NCI-H2227 treated with DMSO at 0.1 percent for 48 hours (cell line): ENCODE results near the gene PDCD11.

Experiments
- DNase-seq: peaks from one replicate; lab custom pipeline; 2025; lab: John Stamatoyannopoulos, UW

Gene PDCD11

GRCh38 chr10:103417601-103418000 is 21.2 kb downstream of the PDCD11 start:
- DNase-seq: no peak

GRCh38 chr10:103419101-103419500 is 22.7 kb downstream of the PDCD11 start:
- no peak for DNase-seq

DNA sequence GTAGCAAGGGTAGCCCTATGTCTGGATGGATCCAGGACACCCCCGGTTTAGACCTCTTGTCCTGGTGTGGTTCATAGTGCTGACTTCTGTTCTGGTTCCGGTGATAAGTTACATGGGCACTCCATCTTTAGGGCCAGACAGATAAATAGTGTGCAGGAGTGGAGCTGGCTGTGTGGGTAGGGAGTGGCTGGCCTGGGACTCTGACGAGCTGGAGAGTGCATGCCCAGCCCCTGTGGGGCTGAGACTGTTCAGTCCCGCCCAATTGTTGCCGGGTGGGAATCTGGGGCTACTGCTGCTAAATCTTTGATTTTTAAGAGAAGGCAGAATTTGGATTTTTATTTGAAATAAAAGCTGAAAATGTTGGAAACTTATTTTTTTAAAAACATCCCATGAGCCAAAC is 27.3 kb downstream of the PDCD11 start:
- DNase-seq: no peak

DNA sequence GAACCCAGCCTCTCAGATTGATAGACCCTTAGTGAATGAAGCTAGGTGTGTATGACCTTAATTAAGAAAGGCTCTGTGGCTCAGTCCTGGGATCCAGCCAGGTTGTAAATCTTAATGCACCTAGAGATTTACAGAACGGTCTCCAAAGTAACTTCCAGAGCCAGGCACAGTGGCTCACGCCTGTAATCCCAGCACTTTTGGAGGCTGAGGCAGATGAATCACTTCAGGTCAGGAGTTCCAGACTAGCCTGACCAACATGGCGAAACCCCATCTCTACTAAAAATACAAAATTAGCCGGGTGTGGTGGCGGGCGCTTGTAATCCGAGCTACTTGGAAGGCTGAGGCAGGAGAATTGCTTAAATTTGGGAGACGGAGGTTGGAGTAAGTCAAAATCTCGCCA is 31.4 kb downstream of the PDCD11 start:
- DNase-seq: no peak

DNA sequence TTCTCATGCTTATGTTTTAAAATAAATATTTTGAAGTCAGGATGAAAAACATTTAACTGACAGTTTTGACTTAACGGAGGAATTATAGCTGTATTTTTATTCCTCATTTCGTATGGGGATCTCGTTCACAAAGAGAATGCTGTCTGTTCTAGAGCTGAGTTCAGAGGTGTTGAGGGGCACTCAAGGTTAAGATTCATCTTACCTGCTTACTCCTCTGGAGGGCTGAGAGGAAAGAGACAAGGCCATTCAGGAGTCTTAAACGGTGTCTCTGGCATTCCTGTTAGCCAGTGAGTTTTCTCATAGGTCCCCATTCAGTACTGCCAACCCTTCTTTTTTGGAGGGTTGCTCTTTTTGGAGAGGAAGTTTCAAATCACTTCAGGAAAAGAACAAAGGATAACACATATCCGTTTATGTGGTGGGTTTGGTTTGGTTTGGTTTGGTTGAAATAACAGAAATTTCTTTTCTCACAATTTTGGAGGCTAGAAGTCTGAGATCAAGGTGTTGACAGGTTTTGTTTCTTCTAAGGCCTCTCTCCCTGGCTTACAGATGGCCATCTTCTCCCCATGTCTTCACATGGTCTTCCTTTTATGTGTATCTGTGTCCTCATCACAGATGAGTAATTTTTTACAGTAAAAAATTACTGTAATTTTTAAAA is 32.7 kb downstream of the PDCD11 start:
- no peak for DNase-seq

- no peak for DNase-seq
Measured at GRCh38 chr10:103429647-103430046, 33.2 kb downstream of the PDCD11 start.

- DNase-seq: no peak
Measured at GRCh38 chr10:103431902-103432301, 35.5 kb downstream of the PDCD11 start.

GRCh38 chr10:103433858-103434257 is 37.4 kb downstream of the PDCD11 start:
- DNase-seq: no peak

DNA sequence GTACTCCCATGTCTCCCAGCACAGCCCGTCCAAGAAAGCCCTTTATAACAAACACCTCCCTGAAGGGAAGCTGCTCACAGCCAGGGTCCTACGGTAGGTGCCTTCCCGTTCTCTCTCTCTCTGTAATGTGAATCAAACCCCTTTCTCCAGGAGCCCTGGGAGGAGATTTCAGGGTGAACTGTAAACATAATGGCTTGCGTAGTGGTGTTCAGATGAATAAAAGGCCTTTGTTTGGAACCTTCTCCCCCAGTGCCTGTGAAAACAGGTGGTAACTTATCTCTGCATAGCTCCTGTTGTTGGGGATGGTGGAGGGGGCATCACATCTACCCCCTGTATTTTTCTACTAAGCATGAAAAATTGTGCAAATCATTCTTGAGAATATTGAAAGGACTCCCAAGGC is 43.4 kb downstream of the PDCD11 start:
- no peak for DNase-seq

- DNase-seq: no peak
Measured at GRCh38 chr10:103440416-103440815, 44.0 kb downstream of the PDCD11 start.

DNA sequence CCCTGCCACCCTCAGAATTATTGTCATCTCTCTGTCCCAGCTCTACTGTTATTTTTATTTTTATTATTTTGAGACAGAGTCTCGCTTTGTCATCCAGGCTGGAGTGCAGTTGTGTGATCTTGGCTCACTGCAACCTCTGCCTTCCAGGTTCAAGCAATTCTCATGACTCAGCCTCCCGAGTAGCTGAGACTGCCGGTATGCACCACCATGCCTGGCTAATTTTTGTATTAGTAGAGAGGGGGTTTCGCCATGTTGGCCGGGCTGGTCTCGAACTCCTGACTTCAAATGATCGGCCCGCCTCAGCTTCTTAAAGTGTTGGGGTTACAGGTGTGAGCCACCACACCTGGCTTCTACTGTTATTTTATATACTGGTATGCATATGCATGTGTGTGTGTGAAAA is 44.8 kb downstream of the PDCD11 start:
- DNase-seq: no peak

GRCh38 chr10:103441611-103442010 is 45.2 kb downstream of the PDCD11 start:
- no peak for DNase-seq

GRCh38 chr10:103442031-103442461 is 45.6 kb downstream of the PDCD11 start:
- no peak for DNase-seq

DNA sequence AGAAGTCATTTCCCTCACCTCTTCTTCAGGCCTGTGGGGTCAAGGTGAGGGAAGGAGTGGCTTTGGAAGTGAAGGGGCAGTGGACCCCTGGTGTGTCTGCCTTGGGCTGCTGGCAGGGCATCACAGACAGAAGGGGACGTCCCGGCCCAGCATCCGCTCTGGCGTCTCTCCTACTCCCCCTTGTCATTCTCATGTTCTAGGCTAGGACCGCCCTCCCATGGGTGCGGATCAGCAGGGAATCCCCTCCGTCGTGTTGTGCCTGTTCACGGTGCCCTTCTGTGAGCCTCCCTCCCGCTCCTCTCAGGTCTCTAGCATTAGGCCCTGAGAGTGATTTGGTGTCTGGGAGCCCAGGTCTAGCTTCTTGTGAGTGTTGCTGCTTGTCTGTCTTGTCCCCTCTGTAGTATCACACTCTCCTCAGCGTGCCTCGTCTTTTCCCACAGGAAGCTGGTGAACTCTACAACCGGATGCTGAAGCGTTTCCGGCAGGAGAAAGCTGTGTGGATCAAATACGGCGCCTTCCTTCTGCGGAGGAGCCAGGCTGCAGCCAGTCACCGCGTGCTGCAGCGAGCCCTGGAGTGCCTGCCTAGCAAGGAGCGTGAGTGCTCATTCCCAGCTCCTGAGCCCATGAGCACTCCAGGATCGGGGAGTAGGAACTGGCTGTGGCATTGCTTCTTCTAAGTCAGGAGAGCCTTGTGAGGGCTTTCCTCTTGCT is 47.2 kb downstream of the PDCD11 start:
- DNase-seq: no peak

DNA sequence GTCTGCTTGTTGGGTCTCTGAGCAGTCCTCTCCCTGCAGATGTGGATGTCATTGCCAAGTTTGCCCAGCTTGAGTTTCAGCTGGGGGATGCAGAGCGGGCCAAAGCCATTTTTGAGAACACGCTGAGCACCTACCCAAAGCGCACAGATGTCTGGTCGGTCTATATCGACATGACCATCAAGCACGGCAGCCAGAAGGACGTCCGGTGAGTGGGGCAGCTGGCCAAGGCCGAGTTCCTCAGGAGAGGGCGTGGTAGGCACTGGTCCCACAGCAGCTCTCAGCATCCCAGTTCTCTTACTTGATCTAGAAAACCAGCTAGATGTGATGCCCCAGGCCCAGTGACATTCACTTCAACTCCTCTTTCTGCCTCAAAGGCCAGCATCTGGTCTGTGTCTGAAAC is 48.1 kb downstream of the PDCD11 start:
- no peak for DNase-seq

- no peak for DNase-seq
Measured at GRCh38 chr10:103445366-103445765, 48.9 kb downstream of the PDCD11 start.

- no peak for DNase-seq
Measured at GRCh38 chr10:103445767-103446567, 49.5 kb downstream of the PDCD11 start.

- DNase-seq: no peak
Measured at GRCh38 chr10:103447187-103447586, 50.8 kb downstream of the PDCD11 start.

- no peak for DNase-seq
Measured at GRCh38 chr10:103448746-103449145, 52.3 kb downstream of the PDCD11 start.

- DNase-seq: no peak
Measured at GRCh38 chr10:103449208-103450144, 53.0 kb downstream of the PDCD11 start.

GRCh38 chr10:103450201-103450695 is 53.8 kb downstream of the PDCD11 start:
- no peak for DNase-seq
